Colon (tissue), 2 donors: ENCODE results near the gene RNF113B.

Experiments
- FAIRE-seq: peaks from 2 replicates; lab custom pipeline; 2012; peaks lifted over from hg19 to GRCh38; lab: Jason Lieb, UNC
- donor health status: control.
- donor health status: control.

RNF113B gene

DNA sequence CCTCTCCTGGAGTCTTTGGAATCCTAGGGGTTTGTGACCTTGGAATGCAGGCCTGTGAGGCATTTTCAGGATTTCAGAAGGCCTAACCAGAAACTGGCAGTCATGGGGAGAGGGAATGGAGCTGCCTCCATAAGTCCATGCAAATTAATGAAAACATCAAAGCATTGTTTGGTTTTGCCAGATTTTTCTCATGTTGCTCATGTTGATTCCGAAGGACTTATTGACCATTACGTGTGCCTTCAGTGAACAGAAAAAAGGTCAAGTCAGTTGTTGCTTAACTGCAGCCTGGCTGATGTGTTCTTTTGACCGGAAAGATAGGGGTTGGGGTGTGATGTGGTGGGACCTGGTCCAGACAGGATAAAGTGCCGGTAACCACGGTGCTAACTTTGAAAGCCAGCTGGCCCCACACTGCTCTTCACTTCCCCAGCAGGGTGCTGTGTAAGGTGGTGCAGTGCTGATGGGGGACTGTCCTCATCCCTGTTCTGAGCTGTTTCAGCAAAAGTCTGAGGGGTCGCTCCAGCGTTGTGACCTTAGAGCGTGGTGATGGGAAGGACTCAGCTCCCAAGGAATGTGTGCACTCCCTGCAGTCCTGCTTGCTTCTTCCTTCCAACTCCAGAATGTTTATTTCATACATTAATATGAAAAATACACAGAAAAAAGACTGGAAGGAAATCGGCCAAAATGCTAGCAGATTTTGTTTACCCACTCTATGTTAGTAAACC, 3.5 kb downstream of the RNF113B start:
- no peak for FAIRE-seq

DNA sequence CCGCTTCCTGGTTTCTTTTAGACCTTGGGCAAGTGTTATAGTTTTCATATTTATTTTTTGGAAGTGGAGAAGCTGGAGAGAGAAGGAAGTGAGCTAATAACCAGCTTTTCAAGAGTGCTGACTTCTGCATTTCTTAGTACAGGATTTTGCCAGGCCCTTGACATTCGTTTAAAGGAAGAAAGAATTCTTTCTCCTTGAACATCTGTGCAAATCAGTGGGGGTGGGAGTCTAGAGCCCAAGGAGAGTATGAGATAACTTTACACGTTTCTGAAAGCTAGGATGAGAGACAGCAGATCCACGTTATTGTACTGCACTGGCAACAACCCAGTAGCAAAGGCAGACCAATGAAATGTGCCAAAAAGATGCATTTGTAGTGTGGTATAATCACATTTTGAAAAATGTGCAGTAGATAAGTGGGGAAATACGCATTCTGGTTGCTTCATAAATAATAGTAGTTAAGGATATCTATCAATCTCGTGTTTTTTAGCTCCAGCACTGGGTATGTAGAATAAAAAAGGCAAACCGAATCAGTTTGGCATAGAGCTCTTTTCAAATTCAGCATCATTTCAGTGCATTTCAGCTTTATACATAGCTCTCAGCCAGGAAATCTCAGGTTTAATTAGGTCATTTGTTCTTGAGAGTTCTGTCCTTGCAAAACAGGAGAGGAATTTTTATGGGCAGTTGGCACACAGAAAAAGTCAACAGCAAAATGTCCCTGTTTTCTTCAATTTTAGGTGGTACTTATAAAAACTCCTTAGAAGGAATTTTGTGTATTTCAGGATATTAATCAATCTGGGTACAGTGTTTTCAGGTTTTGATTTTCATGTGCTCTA, 4.3 kb downstream of the RNF113B start:
- no peak for FAIRE-seq

DNA sequence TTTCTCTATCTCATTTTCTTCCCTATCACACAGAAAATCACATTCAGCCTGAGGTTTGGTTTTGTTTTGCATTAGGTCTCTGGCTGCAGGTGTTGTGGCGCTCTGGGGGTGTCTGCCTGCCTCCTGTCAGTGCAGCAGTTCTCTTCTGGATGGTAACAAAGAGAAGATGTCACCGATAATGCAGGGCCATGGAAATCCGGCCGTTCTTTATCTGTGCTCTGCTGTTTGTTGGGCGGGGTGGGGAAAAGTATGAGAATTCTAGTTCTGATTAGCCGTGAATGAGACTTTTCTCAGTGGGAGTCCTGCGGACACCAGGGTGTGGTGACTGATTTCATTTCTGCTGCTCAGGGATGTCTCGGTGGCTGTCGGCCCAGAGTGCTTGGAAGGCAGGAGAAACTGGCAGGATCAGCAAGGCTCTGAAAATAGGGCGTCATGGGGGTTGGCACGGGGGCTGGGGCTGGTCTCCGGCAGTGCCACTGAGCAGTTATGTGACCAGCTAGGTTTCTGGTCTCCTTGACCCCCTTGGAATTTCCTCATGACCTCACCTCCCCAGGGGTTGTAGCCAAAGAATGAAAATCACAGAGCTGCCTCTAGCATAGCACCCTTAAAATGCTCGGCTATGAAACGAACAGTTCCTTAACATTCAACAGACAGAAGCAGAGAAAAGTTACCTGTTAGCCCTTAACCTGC, 5.0 kb downstream of the RNF113B start:
- no peak for FAIRE-seq

DNA sequence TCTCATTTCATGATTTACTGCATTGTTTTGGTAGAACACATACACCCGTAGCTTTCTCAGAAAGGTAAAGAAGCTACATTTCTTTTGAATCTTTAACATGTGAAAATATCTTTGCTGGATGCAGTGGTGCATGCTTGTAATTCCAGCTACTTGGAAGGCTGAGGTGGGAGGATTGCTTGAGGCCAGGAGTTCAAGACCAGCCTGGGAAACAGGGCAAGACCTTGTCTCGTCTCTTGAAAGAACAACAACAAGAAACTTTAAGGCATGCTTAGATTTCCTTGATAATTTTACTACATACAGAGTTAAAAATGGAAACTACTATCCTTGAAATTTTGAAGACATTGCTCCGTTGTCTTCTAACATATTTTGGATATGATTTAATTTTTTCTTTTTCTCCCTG, 7.7 kb downstream of the RNF113B start:
- no peak for FAIRE-seq

DNA sequence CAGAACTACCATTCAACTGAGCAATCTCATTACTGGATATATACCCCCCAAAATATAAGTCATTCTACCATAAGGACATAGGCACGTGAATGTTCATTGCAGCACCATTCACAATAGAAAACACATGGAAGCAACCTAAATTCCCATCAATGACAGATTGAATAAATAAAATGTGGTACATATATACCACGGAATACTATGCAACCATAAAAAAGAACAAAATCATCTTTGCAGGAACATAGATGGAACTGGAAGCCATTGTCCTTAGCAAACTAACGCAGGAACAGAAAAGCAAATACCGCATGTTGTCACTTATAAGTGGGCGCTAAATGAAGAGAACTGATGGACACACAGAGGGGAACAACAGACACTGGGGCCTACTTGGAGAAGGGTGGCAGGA, 14.1 kb downstream of the RNF113B start:
- FAIRE-seq = no peak

DNA sequence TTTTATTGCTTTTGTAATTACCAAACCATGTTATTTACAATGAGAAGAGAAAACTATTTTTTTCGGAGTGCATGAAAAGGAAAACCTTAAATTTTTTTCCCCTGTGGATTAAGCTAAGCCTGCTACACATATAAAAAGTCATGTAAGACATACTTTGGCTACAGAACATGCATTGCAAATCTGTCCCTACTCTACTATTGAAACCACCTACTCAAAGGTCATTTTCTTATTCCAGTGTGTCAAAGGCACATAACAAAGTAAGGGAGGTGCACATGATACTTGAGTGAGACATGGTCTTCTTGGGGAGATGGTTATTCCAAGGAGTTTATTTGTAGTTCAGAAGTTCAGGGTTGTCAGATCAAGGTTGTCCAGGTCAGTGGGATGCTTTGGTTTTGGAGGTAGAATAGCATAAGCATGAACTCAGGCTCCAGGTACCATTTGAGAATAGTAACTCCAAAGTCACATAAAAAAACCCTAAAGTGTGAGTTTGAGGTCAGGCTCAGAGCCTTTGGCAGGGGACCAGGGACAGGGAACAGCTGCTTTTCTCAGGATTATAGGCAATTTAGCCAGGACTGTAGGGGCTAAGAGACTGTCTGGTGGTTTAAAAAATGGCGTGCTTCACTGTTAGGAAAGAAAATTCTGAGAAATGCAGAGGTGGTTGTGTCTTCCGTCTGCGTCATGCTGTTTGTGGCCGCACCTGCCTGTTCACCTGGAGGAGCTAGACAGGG, 18.7 kb downstream of the RNF113B start:
- FAIRE-seq = no peak

DNA sequence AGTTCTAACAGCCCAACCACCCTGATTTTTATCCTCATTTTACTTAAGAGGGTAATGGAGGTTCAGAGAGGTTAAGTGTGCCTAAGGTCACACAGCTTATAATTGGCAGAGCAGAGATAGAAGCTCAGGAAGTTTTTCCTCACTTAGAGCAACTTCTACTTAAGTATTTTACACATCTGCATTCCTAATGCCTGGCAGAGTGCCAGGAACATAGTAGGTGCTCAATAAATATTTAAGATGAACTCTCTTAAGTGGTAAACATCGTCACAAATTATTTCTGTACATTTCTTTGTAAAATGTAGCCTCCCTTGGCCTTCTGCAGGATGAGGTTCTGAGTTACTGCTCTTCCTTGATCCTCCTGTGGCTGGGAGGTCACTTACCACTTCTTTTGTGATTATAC, 19.5 kb downstream of the RNF113B start:
- FAIRE-seq = no peak

DNA sequence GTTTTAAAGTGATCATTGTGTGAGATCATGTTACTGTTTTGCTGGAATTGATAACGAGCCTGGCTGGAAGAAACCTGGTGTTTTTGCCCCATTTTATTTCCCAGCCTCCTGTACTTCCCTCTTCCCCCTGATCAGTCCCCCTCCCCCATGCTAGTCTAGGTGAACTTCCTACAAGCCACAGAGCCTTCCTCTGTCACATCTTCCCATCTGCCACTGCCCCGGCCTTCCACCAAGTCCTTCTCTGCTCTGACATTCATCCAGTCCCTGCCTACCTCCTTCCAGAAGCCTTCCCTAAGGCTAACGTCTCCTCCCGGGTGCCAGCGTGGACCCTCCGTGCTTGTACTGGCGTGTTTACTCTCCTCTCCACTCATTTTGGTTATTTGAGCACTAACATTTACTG, 19.9 kb downstream of the RNF113B start:
- no peak for FAIRE-seq

DNA sequence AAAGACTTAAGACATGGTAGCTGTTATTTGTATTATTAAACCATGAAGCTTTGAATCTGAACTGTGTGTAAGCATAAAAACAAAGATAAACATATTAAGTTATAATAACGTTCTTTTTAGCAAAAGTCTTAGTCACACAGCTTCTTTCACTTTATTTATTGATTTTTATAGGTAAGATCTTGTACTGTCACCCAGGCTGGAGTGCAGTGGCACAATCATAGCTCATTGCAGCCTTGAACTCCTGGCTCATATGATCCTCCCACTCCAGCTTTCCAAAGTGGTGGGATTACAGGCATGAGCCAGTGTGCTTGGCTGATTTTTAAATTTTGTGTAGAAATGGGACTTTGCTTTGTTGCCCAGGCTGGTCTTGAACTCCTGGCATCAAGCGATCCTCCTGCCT, 20.8 kb downstream of the RNF113B start:
- FAIRE-seq = no peak

DNA sequence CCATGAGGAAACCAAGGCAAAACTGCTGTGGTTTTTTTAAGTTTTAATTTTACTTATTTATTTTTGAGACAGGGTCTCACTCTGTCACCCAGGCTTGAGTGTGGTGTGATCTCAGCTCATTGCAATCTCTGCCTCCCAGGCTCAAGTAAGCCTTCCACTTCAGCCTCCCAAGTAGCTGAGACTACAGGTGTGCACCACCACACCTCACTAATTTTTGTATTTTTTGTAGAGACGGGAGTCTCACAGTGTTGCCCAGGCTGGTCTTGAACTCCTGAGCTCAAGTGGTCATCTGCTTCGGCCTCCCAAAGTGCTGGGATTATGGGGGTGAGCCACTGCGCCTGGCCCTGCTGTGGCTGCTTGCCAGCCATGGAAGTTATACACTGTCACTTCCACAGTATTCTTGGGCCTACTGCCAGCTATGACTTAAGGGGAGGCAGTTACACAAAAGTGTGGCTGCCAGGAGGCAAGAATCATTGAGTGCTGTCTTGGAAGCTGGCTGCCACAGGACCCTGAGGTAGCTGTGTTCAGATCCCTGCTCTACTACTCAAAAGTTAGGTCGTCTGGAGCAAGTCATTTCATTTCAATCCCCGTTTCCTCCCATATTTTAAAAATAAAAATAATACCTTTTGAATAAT, 21.5 kb downstream of the RNF113B start:
- no peak for FAIRE-seq

DNA sequence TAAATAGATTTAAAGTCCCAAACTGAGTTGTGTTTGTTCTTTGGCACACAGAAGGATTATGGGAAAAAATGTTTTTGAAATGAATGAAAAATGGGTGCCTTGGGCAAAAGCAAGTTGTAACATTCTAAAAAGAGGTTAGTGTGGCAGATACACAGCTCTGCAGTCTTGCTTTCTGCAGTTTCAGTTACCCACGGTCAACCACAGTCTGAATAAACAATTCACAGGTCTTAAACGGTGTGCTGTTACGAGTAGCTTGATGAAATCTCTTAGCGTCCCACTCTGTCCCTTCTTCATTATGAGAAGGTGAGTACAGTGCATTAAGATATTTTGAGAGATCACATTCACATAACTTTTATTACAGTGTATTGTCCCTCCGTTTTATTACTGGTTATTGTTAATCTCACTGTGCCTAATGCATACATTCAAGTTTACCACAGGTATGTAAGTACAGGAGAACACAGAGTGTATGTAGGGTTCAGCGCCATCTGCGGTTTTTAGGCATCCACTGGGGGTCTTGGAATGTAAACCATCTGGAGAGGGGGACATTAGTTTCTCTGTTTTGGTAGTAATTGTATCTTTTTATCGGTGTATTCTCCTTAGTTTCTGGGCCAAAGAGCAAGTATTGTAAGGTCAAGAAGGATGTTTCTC, 26.1 kb downstream of the RNF113B start:
- FAIRE-seq = no peak

DNA sequence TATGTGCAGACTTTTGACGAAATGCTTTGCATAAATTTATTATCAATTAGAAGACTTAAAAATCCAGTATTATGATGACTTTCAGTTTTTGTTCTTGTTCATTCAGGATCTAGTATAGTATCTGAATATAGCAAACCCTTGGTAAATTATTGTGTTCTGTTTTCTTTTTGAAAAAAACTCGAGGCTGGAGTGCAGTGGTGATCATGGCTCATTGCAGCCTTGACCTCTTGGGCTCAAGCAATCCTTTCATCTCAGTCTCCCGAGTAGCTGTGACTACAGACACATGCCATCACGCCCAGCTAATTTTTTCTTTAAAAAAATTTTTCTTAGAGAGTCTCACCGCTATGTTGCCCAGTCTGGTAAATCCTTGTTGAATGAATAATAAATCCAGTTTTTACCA, 29.5 kb downstream of the RNF113B start:
- no peak for FAIRE-seq

DNA sequence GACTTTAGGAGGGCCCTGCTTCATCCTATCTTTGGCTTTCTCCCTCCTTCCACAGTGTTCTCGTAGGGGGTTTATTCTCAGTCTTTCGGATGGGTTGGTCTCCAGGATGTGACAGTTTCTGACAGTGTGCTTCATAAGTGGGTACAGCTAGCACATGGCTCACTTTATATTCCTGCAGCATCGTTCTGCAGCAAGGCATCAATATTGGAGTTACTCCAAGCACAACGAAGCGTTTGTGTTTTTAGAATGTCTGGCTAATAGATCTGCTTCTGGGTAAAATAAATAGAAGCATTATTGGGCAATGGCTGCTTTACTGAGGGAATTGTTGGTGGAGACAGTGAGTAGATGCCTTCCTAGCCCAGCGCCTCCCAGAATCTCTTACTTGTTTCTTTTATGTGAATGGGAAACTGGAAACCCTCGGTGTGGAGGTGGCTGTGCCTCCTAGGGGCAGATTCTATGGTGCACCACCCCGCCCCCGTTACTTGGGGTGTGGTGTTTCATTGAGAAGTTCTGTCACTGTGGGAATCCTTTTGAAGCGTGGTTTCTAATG, 32.2 kb downstream of the RNF113B start:
- FAIRE-seq = no peak

DNA sequence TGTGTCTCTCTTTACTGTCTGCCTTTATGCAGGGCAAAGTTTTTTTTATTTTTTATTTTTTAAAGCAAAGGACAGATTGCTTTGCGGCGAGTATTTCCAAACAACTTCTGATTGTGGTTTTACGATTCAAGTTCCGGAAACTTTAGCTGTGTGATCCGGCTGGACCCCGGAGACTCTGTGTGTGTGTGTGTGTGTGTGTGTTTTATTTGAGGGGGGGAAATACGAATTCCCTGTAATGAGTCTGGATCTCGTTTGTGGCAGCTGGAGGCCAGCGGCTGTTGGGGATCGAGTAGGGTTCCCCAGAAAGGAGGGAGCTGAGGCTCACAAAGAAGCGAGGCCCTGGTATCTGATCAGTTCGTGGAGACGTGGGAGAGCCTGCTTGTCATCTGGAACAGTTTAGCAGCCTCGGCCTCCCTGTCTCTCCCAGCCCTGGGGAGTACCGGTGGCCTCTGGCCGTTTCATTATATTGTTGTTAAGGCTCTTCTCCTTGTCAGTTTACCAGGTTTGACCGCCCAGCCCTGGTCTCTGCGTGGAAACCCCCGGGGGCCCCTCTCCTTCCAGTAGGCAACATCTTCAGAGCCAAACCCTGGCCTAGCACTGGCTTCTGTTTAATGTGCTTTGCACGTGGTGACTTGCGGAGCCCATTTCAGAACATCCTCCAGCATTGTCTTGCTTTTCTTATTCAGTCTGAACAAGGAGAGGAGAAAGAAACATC, 32.9 kb downstream of the RNF113B start:
- no peak for FAIRE-seq

DNA sequence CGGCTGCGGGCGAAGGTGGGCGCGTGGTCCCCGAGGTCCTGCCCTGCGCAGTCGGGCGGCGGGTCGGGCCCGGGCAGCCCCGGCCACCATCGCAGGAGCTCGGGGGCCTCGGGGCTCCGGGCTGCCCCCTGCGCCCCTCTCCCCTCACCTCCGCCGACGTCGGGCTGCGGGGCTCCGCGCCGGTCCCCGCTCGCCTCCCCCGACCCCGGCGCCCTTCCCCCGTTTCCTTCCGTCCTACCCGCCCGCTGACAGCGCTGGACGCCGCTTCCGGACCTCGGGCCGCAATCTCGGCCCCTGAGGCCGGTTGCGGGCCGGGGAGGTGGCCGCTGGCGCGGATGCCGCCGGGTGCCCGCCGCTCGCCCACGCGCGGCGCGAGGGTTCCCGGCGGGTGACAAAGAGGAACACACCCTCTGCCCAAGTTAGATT, 33.5 kb downstream of the RNF113B start:
- no peak for FAIRE-seq

DNA sequence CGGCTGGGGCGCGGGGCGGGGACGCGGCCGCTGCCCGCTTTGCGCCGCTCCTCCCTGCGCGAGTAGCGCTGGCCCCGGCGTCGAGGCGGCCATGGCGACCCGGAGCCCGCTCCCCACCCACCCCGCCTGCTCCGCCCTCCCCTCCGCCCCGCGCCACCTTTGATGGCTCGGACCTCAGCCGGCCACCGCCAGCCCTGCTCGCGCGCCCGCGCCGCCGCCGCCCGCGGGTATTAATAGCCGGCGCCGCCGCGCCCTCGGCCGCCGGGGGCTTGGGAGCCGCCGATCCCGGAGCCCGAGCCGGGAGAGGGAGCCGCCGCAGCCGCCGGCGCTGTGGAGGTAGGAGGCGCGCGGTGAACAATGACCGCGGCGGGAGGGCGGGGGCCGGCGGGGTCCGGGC, 33.9 kb downstream of the RNF113B start:
- no peak for FAIRE-seq

DNA sequence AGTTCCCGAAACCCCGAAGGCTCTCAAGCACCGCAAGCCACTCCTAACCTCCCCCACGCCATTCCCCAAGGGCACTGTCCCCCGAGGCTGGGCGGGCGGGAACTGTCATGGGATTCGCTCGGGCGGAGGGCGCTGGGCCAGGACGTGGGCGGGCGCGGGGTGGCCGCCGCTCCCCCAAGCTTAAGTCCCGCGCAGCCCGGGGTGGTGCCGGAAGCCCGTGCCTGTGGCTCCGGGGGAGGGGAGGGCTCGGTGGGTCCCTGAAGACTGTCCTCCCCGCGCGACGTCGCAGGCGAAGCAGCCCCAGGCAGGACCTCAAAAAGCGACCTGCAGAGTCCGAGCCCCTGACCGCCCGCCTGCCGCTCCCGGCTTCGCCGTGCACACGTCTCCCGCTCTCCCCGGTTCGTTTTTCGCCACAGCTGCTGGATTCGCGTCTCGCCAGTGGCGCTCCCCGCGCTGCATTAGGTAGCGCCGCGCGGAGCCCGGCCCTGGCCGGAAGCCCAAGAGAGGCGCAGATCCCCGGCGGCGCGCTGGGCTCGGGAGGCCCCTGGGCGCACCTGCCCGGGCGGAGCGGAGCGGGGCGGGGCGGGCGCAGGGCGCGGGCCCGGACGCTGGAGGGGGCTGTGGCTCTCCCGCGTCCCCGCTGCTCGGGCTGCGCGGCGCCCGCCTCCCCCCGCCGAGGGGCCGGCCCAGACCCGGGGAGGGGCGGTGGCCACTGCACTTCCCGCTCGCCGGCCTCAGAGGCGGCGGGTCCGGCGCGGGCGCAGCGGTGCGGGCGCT, 34.5 kb downstream of the RNF113B start, which contains the start of gene FARP1:
Gene FARP1, plus strand, starts transcription at position 715 of the 777 bp plus-strand sequence. CDS start 70,149 bp downstream, outside the sequence.
- no peak for FAIRE-seq

DNA sequence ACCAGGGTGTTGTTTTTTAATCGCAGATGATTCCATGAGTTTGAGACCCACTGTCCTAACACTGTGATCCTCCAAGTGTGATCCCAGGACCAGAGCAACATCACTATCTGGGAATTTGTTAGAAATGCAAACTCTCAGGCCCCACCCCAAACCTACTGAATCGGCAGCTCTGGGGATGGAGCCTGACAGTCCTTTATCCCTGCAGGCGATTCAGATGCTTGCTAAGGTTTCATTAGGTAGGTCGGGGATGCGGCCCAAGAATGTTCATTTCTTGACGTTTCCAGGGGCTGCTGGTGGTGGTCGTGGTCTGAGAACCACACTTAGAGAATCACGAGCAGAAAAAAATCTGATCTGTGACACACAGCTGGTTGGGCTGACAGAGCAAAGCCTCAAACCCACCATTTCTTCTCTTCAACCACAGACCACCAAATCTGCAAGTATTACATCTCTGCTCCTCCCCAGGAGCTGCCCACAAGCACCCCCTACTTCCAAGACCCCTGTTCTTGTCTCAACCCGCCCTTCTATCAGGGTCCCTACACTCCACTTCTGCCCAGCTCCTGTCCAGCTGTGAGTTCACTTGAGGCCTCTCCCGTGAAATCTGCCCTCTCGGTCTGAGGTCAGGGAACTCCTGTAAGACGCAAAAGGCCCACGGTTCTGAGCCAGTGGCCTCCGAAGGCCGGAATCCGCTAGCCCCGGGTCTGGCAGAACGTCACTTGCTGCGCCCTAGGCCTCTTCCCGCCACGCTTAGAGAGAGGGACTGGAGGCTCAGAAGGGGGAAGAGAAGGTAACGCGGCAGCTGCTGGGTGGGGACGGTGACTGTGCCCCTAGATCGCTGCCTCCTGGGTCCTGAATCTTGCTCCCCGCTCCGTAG, 35.3 kb downstream of the RNF113B start:
- no peak for FAIRE-seq
